Liver (tissue), 9 donors: ENCODE results near the gene RAI1. TPM values are rescaled to one million over a fixed set of nuclear protein-coding genes. Genes with fewer than 3 reads are reported as not detected.

Experiments
- DNase-seq: peaks from one replicate; pipeline ENCODE4 v3.0.0-alpha.2; 2017; ENCODE audit warnings: low spot score
- H3K27ac ChIP-seq, 2 donors: one replicate each; pipeline ENCODE4 v1.7.0; 2013; ENCODE audit warnings: inconsistent platforms in 2 of 2, low read length in 2 of 2, control low read depth in 1 of 2, low read depth in 1 of 2, mild to moderate bottlenecking in 1 of 2
- H3K27me3 ChIP-seq, 4 donors: one replicate each; pipeline versions ENCODE4 v1.6.1 to v1.7.0; 2013; ENCODE audit warnings: low read length in 3 of 4, inconsistent platforms in 1 of 4, mild to moderate bottlenecking in 1 of 4, moderate library complexity in 1 of 4; ENCODE audit not compliant: control insufficient read depth in 4 of 4, insufficient read depth in 4 of 4
- H3K36me3 ChIP-seq, 4 donors: one replicate each; pipeline versions ENCODE4 v1.6.1 to v1.7.0; 2013; ENCODE audit warnings: low read length in 3 of 4, mild to moderate bottlenecking in 3 of 4, low read depth in 1 of 4, moderate library complexity in 1 of 4; ENCODE audit not compliant: control insufficient read depth in 4 of 4, insufficient read depth in 3 of 4
- H3K4me1 ChIP-seq, 4 donors: one replicate each; pipeline versions ENCODE4 v1.6.1 to v1.7.0; 2013; ENCODE audit warnings: low read length in 3 of 4, mild to moderate bottlenecking in 3 of 4, moderate library complexity in 1 of 4; ENCODE audit not compliant: control insufficient read depth in 4 of 4, insufficient read depth in 4 of 4
- H3K4me3 ChIP-seq, 3 donors: one replicate each; pipeline versions ENCODE4 v1.6.1 to v1.7.0; 2013; ENCODE audit warnings: low read length in 3 of 3, control low read depth in 1 of 3, low read depth in 1 of 3, mild to moderate bottlenecking in 1 of 3
- H3K9ac ChIP-seq, 2 donors: one replicate each; pipeline ENCODE4 v1.7.0; 2013; ENCODE audit warnings: low read length in 2 of 2, mild to moderate bottlenecking in 2 of 2, moderate library complexity in 2 of 2, control low read depth in 1 of 2, low read depth in 1 of 2
- H3K9me3 ChIP-seq, 4 donors: one replicate each; pipeline versions ENCODE4 v1.6.1 to v1.7.0; 2013; ENCODE audit warnings: low read length in 3 of 4; ENCODE audit not compliant: control insufficient read depth in 4 of 4
- ATF3 ChIP-seq: IDR thresholded peaks from 2 replicates; pipeline ENCODE4 v1.6.1; 2016; ENCODE audit warnings: antibody characterized with exemption
- CTCF ChIP-seq: fragments of 150-350 bp; IDR thresholded peaks from 2 replicates; pipeline ENCODE4 v1.5.1; 2017; ENCODE audit warnings: improper control_type of control experiment, low read depth, low read length; ENCODE audit not compliant: missing input control
- EGR1 ChIP-seq, 2 donors: IDR thresholded peaks; 2 replicates each; pipeline ENCODE4 v1.6.1; 2016 to 2018; ENCODE audit warnings: antibody characterized with exemption in 2 of 2, low read depth in 2 of 2
- FOXA1 ChIP-seq: IDR thresholded peaks from 2 replicates; pipeline ENCODE4 v1.6.1; 2016; ENCODE audit warnings: antibody characterized with exemption
- FOXA2 ChIP-seq: IDR thresholded peaks from 2 replicates; pipeline ENCODE4 v1.6.1; 2016; ENCODE audit warnings: antibody characterized with exemption
- GABPA ChIP-seq, 2 donors: IDR thresholded peaks in 1 of 2; conservative IDR thresholded peaks in 1 of 2; 2 replicates each; pipeline ENCODE4 v1.6.1; 2016; ENCODE audit warnings: antibody characterized with exemption in 2 of 2, mild to moderate bottlenecking in 1 of 2, moderate library complexity in 1 of 2
- HNF4A ChIP-seq, 2 donors: conservative IDR thresholded peaks; 2 replicates each; pipeline ENCODE4 v1.6.1; 2016; ENCODE audit warnings: antibody characterized with exemption in 2 of 2, mild to moderate bottlenecking in 2 of 2
- HNF4G ChIP-seq: IDR thresholded peaks from 2 replicates; pipeline ENCODE4 v1.6.1; 2016; ENCODE audit warnings: antibody characterized with exemption
- JUND ChIP-seq, 2 donors: IDR thresholded peaks; 2 replicates each; pipeline ENCODE4 v1.6.1; 2016; ENCODE audit warnings: antibody characterized with exemption in 2 of 2
- MAX ChIP-seq: IDR thresholded peaks from 2 replicates; pipeline ENCODE4 v1.6.1; 2016; ENCODE audit warnings: antibody characterized with exemption
- NR2F2 ChIP-seq: IDR thresholded peaks from 2 replicates; pipeline ENCODE4 v1.6.1; 2016; ENCODE audit warnings: antibody characterized with exemption
- RAD21 ChIP-seq, 2 donors: IDR thresholded peaks; 2 replicates each; pipeline ENCODE4 v1.6.1; 2016; ENCODE audit warnings: antibody characterized with exemption in 2 of 2, mild to moderate bottlenecking in 2 of 2
- REST ChIP-seq: IDR thresholded peaks from 2 replicates; pipeline ENCODE4 v1.6.1; 2016; ENCODE audit warnings: antibody characterized with exemption, mild to moderate bottlenecking
- RXRA ChIP-seq, 2 donors: IDR thresholded peaks; 2 replicates each; pipeline ENCODE4 v1.6.1; 2017 to 2018; ENCODE audit warnings: antibody characterized with exemption in 2 of 2, mild to moderate bottlenecking in 1 of 2
- SP1 ChIP-seq: IDR thresholded peaks from 2 replicates; pipeline ENCODE4 v1.6.1; 2018; ENCODE audit warnings: antibody characterized with exemption, mild to moderate bottlenecking
- TAF1 ChIP-seq: conservative IDR thresholded peaks from 2 replicates; pipeline ENCODE4 v1.6.1; 2016; ENCODE audit warnings: antibody characterized with exemption, mild to moderate bottlenecking
- YY1 ChIP-seq: IDR thresholded peaks from 2 replicates; pipeline ENCODE4 v1.6.1; 2016; ENCODE audit warnings: antibody characterized with exemption, mild to moderate bottlenecking
- ZBTB33 ChIP-seq: IDR thresholded peaks from 2 replicates; pipeline ENCODE4 v1.6.1; 2016; ENCODE audit warnings: antibody characterized with exemption
- WGBS: extraction: QIAGEN DNeasy Blood & Tissue Kit; methylation state at CpG from one replicate; pipeline ENCODE4 v1.1.7; 2013; 5-methylcytosine and 5-hydroxymethylcytosine counted together
- polyA plus RNA-seq, 2 donors: library from polyadenylated mRNA; stranded (reverse) in 1 of 2; unstranded in 1 of 2; fragments of 200-250 nt in 1 of 2; fragments of >200 nt in 1 of 2; fragmentation: Nextera tagmentation in 1 of 2; extraction: Ambion mirVana in 1 of 2; gene quantifications; one replicate each; pipeline versions ENCODE4 v1.2.1 to v1.2.3, GENCODE V29; 2013 to 2015
- total RNA-seq, 2 donors: library from RNA; depleted of rRNA; stranded (reverse); fragments of >200 nt; gene quantifications; one replicate each; pipeline ENCODE4 v1.2.3, GENCODE V29; 2014
- donor health status: healthy.
- donor health status: healthy.
- donor health status: healthy.
- donor health status: healthy.
- donor health status: healthy.

RAI1 gene
- total and polyA plus RNA-seq, 4 donors = 0.57 to 7.6 (median 5.3) TPM

- no peaks in the 10 kb centered on the region for H3K9me3 ChIP-seq
- peaks cover 0 to 11% (median 2%) of the 10 kb centered on the region in 4 donors for H3K36me3 ChIP-seq
- H3K27me3 ChIP-seq = no peaks in the 10 kb centered on the region
- TF ChIP-seq CTCF = no peak
- TF ChIP-seq SP1 = no peak
- no peak for TF ChIP-seq ATF3
- TF ChIP-seq YY1 = no peak
- TF ChIP-seq FOXA2 = no peak
- no peak for TF ChIP-seq FOXA1
- TF ChIP-seq EGR1 (IDR thresholded peaks at IDR 0.05; ENCODE audit: low read depth in 2 of 2) = no peak
- no peak for TF ChIP-seq NR2F2
- TF ChIP-seq ZBTB33 = no peak
- TF ChIP-seq HNF4G = no peak
- TF ChIP-seq GABPA (IDR thresholded peaks at IDR 0.05 in 1 of 2, conservative IDR thresholded peaks at IDR 0.05 in 1 of 2) = no peak
- no peak for TF ChIP-seq TAF1
- no peak for TF ChIP-seq JUND (IDR thresholded peaks at IDR 0.05)
- TF ChIP-seq RXRA (IDR thresholded peaks at IDR 0.05) = no peak
- no peak for TF ChIP-seq HNF4A (conservative IDR thresholded peaks at IDR 0.05)
- no peak for TF ChIP-seq RAD21 (IDR thresholded peaks at IDR 0.05)
- no peak for TF ChIP-seq MAX
- TF ChIP-seq REST = no peak
- no peak overlapping the region for H3K9ac ChIP-seq
- WGBS = 95% methylated on average over 13 of the region's 13 CpGs
- H3K4me1 ChIP-seq = peaks cover 6 to 14% (median 11%) of the 10 kb centered on the region in 4 donors
- H3K4me3 ChIP-seq = no peak overlapping the region
- H3K27ac ChIP-seq = no peak overlapping the region
- no peak for DNase-seq
These were observed 120.7 kb downstream of the RAI1 start for GRCh38 chr17:17801800-17802481.
